Natural killer cell (primary cell): ENCODE data around the gene POU2F1. TPM values are rescaled to one million over a fixed set of nuclear protein-coding genes. Genes with fewer than 3 reads are reported as not detected.

Experiments
- ATAC-seq, 3 donors: fragments of 150-1000 bp in 2 of 3; fragments of 200-7000 bp in 1 of 3; cut with Tn5 transposase; 1 replicate in 1 of 3; 2 replicates in 2 of 3; pipeline ENCODE4 v1.10.0; 2021; ENCODE audit warnings: mild to moderate bottlenecking in 2 of 3, moderate library complexity in 2 of 3
- DNase-seq, 2 donors: peaks; one replicate each; pipeline versions ENCODE4 v3.0.0 to v3.0.0-alpha.2; 2013 to 2021; ENCODE audit warnings: mixed read lengths in 1 of 2
- H3K27ac ChIP-seq: one replicate; pipeline ENCODE4 v1.5.1; 2013; ENCODE audit warnings: mild to moderate bottlenecking, low read length
- H3K27me3 ChIP-seq: one replicate; pipeline ENCODE4 v1.6.1; 2013; ENCODE audit warnings: low read length; ENCODE audit not compliant: control insufficient read depth, insufficient read depth
- H3K36me3 ChIP-seq: one replicate; pipeline ENCODE4 v1.6.1; 2013; ENCODE audit warnings: low read length; ENCODE audit not compliant: control insufficient read depth, insufficient read depth
- H3K4me1 ChIP-seq: one replicate; pipeline ENCODE4 v1.6.1; 2013; ENCODE audit warnings: low read length; ENCODE audit not compliant: control insufficient read depth, insufficient read depth
- H3K4me3 ChIP-seq: one replicate; pipeline ENCODE4 v1.5.1; 2013; ENCODE audit warnings: low read length
- H3K9me3 ChIP-seq: one replicate; pipeline ENCODE4 v1.6.1; 2013; ENCODE audit warnings: low read length; ENCODE audit not compliant: control insufficient read depth, insufficient read depth
- H3K27ac Mint-ChIP-seq, 2 donors: one replicate each; pipeline ENCODE4 v1.8.0; 2022; ENCODE audit warnings: mild to moderate bottlenecking in 2 of 2, mixed read lengths in 2 of 2, moderate library complexity in 1 of 2
- H3K27me3 Mint-ChIP-seq, 2 donors: one replicate each; pipeline ENCODE4 v1.8.0; 2022; ENCODE audit warnings: low read depth in 2 of 2, mixed read lengths in 2 of 2
- H3K36me3 Mint-ChIP-seq: one replicate; pipeline ENCODE4 v1.8.0; 2022; ENCODE audit warnings: mixed read lengths
- H3K4me1 Mint-ChIP-seq, 2 donors: one replicate each; pipeline ENCODE4 v1.8.0; 2022; ENCODE audit warnings: mixed read lengths in 2 of 2
- H3K4me3 Mint-ChIP-seq: one replicate; pipeline ENCODE4 v1.8.0; 2022; ENCODE audit warnings: mild to moderate bottlenecking, moderate library complexity, mixed read lengths
- H3K9me3 Mint-ChIP-seq, 2 donors: one replicate each; pipeline ENCODE4 v1.8.0; 2022; ENCODE audit warnings: mixed read lengths in 2 of 2
- CTCF ChIP-seq: fragments of 200-600 bp; IDR thresholded peaks from one replicate; pipeline ENCODE4 v1.8.0; 2022; ENCODE audit warnings: antibody characterized with exemption
- WGBS: methylation state at CpG from one replicate; pipeline ENCODE4 v1.1.7; 2013; ENCODE audit warnings: missing lambda C conversion rate; ENCODE audit not compliant: insufficient coverage; 5-methylcytosine and 5-hydroxymethylcytosine counted together
- intact Hi-C: fragments of 100-400 bp; cut with micrococcal nuclease; formaldehyde crosslinking; loops from one replicate; pipeline ENCODE4 v1.14.2; 2022
- total RNA-seq, 4 donors: library from RNA; stranded (reverse); fragments of 120-200 nt in 1 of 4; gene quantifications; one replicate each; pipeline versions ENCODE4 v1.2.3 to v1.2.4, GENCODE V29; 2013 to 2022

POU2F1 gene
- total RNA-seq, 3 donors from 2014 or later (not counting 1 experiment from before 2014, with no cell fraction given): 39.8 to 44.6 (median 40.9) TPM

DNA sequence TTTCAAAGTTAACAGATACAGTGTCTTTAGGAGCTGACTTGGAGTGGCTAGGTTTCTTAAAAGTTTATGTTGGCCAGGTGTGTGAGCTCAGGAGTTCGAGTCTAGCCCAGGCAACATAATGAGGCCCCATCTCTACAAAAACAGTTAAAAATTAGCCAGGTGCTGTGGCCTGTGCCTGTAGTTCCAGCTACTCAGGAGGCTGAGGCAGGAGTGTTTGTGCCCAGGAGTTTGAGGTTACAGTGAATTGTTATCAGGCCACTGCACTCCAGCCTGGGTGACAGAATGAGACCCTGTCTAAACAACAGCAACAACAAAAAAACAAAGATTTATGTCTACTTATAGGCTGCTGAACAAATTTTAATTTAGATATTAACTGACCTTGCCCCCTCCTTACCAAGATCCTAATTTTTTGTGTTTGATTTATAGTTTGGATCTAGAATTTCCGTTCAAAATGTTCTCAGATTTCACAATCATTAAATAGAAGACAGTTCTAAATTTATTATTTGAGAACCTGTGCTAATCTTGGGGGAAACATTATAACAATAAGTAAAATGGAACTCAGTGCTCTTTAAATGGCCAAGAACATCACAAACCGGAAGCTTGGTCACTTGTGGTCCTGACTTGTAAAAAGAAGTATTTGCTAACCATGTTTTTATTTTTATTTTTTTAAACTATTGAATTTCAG is 67.8 kb downstream of the POU2F1 start:
- ATAC-seq: no peak
- WGBS: 76% methylated on average over 2 of the region's 3 CpGs
- intact Hi-C loops: no loop called here

GRCh38 chr1:167289075-167289442 is 68.4 kb downstream of the POU2F1 start:
- H3K4me3 Mint-ChIP-seq: no peak overlapping the region
- no peaks in the 10 kb centered on the region for H3K36me3 Mint-ChIP-seq
- intact Hi-C loops: no loop called here
- Histone ChIP-seq H3K4me3 (no peak overlapping the region), H3K9me3 (no peaks in the 10 kb centered on the region), H3K27ac (no peak overlapping the region), H3K36me3 (no peaks in the 10 kb centered on the region), H3K4me1 (peaks cover 3% of the 10 kb centered on the region), H3K27me3 (no peaks in the 10 kb centered on the region)
- TF ChIP-seq CTCF: no peak
- H3K27me3 Mint-ChIP-seq: no peaks in the 10 kb centered on the region
- no CpG with 5 or more reads among the region's 1 CpG for WGBS
- DNase-seq (no peak), ATAC-seq (no peak)
- no peaks in the 10 kb centered on the region for H3K9me3 Mint-ChIP-seq
- H3K27ac Mint-ChIP-seq: peak overlapping the region in 1 of 2 donors; percentile 43
- peaks cover 45 to 53% of the 10 kb centered on the region in 2 donors for H3K4me1 Mint-ChIP-seq

More for the DNA sequence above, 67.8 kb downstream of the POU2F1 start:
- no peak for TF ChIP-seq CTCF
- no peaks in the 10 kb centered on the region for H3K27me3 Mint-ChIP-seq
- H3K27me3 ChIP-seq: no peaks in the 10 kb centered on the region
- peaks cover 3% of the 10 kb centered on the region for H3K4me1 ChIP-seq
- H3K4me3 ChIP-seq: no peak overlapping the region
- no peaks in the 10 kb centered on the region for H3K36me3 ChIP-seq
- no peak overlapping the region for H3K27ac ChIP-seq
- H3K36me3 Mint-ChIP-seq: no peaks in the 10 kb centered on the region
- DNase-seq: no peak
- H3K4me1 Mint-ChIP-seq: peaks cover 44 to 51% of the 10 kb centered on the region in 2 donors
- no peaks in the 10 kb centered on the region for H3K9me3 Mint-ChIP-seq
- no peak overlapping the region for H3K4me3 Mint-ChIP-seq
- H3K9me3 ChIP-seq: no peaks in the 10 kb centered on the region
- no peak overlapping the region for H3K27ac Mint-ChIP-seq

- ATAC-seq (no peak), DNase-seq (no peak)
- Mint-ChIP-seq H3K27me3 (no peaks in the 10 kb centered on the region), H3K4me1 (peaks cover 52 to 58% of the 10 kb centered on the region in 2 donors), H3K9me3 (no peaks in the 10 kb centered on the region), H3K27ac (no peak overlapping the region), H3K4me3 (no peak overlapping the region), H3K36me3 (no peaks in the 10 kb centered on the region)
- no peak for TF ChIP-seq CTCF
- Histone ChIP-seq H3K27ac (no peak overlapping the region), H3K4me3 (no peak overlapping the region), H3K4me1 (peaks cover 3% of the 10 kb centered on the region), H3K27me3 (no peaks in the 10 kb centered on the region), H3K9me3 (no peaks in the 10 kb centered on the region), H3K36me3 (no peaks in the 10 kb centered on the region)
- 95% methylated on average over 5 of the region's 5 CpGs for WGBS
- intact Hi-C loops: no loop called here
Observed at GRCh38 chr1:167289966-167290365, 69.3 kb downstream of the POU2F1 start.
